Measurements from ENCODE around the gene ZNF106. TPM values are rescaled to one million over a fixed set of nuclear protein-coding genes. Genes with fewer than 3 reads are reported as not detected.

The ZNF106 gene
- total and polyA plus RNA-seq, 2 experiments from 2014 or later = 30.1 to 44.5 TPM

GRCh38 chr15:42503825-42504224 is 12.9 kb upstream of the ZNF106 start:
- peaks cover 83% of the 10 kb centered on the region for H3K79me2 ChIP-seq
- no peak overlapping the region for H3K27ac ChIP-seq
- no peaks in the 10 kb centered on the region for H3K27me3 ChIP-seq
- no peak overlapping the region for H3K4me2 ChIP-seq
- no peak overlapping the region for H3K4me3 ChIP-seq
- no peak overlapping the region for H2AFZ ChIP-seq
- no peaks in the 10 kb centered on the region for H4K20me1 ChIP-seq (ENCODE audit: insufficient read depth, poor library complexity, severe bottlenecking)
- H3K36me3 ChIP-seq (replicated peaks; ENCODE audit: insufficient read depth, low read depth) = no peaks in the 10 kb centered on the region
- no peak for TF ChIP-seq CTCF (IDR thresholded peaks at IDR 0.05; ENCODE audit: poor library complexity)
- TF ChIP-seq EZH2phosphoT487 (IDR thresholded peaks at IDR 0.05; ENCODE audit: low read depth, severe bottlenecking, unreplicated experiment) = no peak
- TF ChIP-seq EZH2 (IDR thresholded peaks at IDR 0.05; ENCODE audit: borderline replicate concordance) = no peak
- H3K9me3 ChIP-seq (ENCODE audit: low read depth) = no peaks in the 10 kb centered on the region
- 100% methylated on average over 1 of the region's 1 CpG for WGBS (ENCODE audit: low lambda C conversion rate, missing lambda C conversion rate)
- H3K9me2 ChIP-seq (replicated peaks; ENCODE audit: insufficient read depth) = no peaks in the 10 kb centered on the region
- DNase-seq (ENCODE audit: low spot score) = no peak
- peaks cover 11% of the 10 kb centered on the region for H3K4me1 ChIP-seq (ENCODE audit: insufficient read depth)

- no peaks in the 10 kb centered on the region for H3K36me3 ChIP-seq (replicated peaks; ENCODE audit: insufficient read depth, low read depth)
- H4K20me1 ChIP-seq (ENCODE audit: insufficient read depth, poor library complexity, severe bottlenecking) = no peaks in the 10 kb centered on the region
- TF ChIP-seq EZH2phosphoT487 (IDR thresholded peaks at IDR 0.05; ENCODE audit: low read depth, severe bottlenecking, unreplicated experiment) (no peak), EZH2 (IDR thresholded peaks at IDR 0.05; ENCODE audit: borderline replicate concordance) (no peak)
- H3K27me3 ChIP-seq = no peaks in the 10 kb centered on the region
- peaks cover 20% of the 10 kb centered on the region for H3K4me1 ChIP-seq (ENCODE audit: insufficient read depth)
- no peaks in the 10 kb centered on the region for H3K9me3 ChIP-seq (ENCODE audit: low read depth)
- no peak overlapping the region for H3K27ac ChIP-seq
- no peak overlapping the region for H3K4me2 ChIP-seq
- H3K9me2 ChIP-seq (replicated peaks; ENCODE audit: insufficient read depth) = no peaks in the 10 kb centered on the region
- no peak overlapping the region for H3K4me3 ChIP-seq
- no peak for DNase-seq (ENCODE audit: low spot score)
- 96% methylated on average over 4 of the region's 4 CpGs for WGBS (ENCODE audit: low lambda C conversion rate, missing lambda C conversion rate)
- no peak overlapping the region for H2AFZ ChIP-seq
- H3K79me2 ChIP-seq = peaks cover 87% of the 10 kb centered on the region
Measured at GRCh38 chr15:42502477-42502876, 11.5 kb upstream of the ZNF106 start.

- Histone ChIP-seq H3K36me3 (replicated peaks; ENCODE audit: insufficient read depth, low read depth) (no peaks in the 10 kb centered on the region), H3K4me1 (ENCODE audit: insufficient read depth) (peaks cover 20% of the 10 kb centered on the region), H3K9me2 (replicated peaks; ENCODE audit: insufficient read depth) (no peaks in the 10 kb centered on the region), H2AFZ (no peak overlapping the region), H3K27ac (peak overlapping the region; percentile 73), H3K9me3 (ENCODE audit: low read depth) (no peaks in the 10 kb centered on the region), H3K4me2 (no peak overlapping the region), H3K79me2 (peaks cover 79% of the 10 kb centered on the region), H4K20me1 (ENCODE audit: insufficient read depth, poor library complexity, severe bottlenecking) (no peaks in the 10 kb centered on the region), H3K27me3 (no peaks in the 10 kb centered on the region), H3K4me3 (no peak overlapping the region)
- 88% methylated on average over 12 of the region's 12 CpGs for WGBS (ENCODE audit: low lambda C conversion rate, missing lambda C conversion rate)
- DNase-seq (ENCODE audit: low spot score) = no peak
- TF ChIP-seq CTCF (IDR thresholded peaks at IDR 0.05; ENCODE audit: poor library complexity) (no peak), EZH2 (IDR thresholded peaks at IDR 0.05; ENCODE audit: borderline replicate concordance) (no peak), EZH2phosphoT487 (IDR thresholded peaks at IDR 0.05; ENCODE audit: low read depth, severe bottlenecking, unreplicated experiment) (no peak)
Measured at GRCh38 chr15:42499858-42500609, 9.1 kb upstream of the ZNF106 start.

- H3K4me1 ChIP-seq (ENCODE audit: insufficient read depth) = peaks cover 26% of the 10 kb centered on the region
- peaks cover 63% of the 10 kb centered on the region for H3K79me2 ChIP-seq
- no peaks in the 10 kb centered on the region for H3K27me3 ChIP-seq
- H4K20me1 ChIP-seq (ENCODE audit: insufficient read depth, poor library complexity, severe bottlenecking) = no peaks in the 10 kb centered on the region
- peak overlapping the region; percentile 73 for H3K27ac ChIP-seq
- TF ChIP-seq CTCF (IDR thresholded peaks at IDR 0.05; ENCODE audit: poor library complexity) (no peak), EZH2 (IDR thresholded peaks at IDR 0.05; ENCODE audit: borderline replicate concordance) (no peak), EZH2phosphoT487 (IDR thresholded peaks at IDR 0.05; ENCODE audit: low read depth, severe bottlenecking, unreplicated experiment) (no peak)
- no peaks in the 10 kb centered on the region for H3K9me2 ChIP-seq (replicated peaks; ENCODE audit: insufficient read depth)
- WGBS (ENCODE audit: low lambda C conversion rate, missing lambda C conversion rate) = 79% methylated on average over 6 of the region's 6 CpGs
- no peaks in the 10 kb centered on the region for H3K36me3 ChIP-seq (replicated peaks; ENCODE audit: insufficient read depth, low read depth)
- DNase-seq (ENCODE audit: low spot score) = peak; percentile 23
- H3K4me2 ChIP-seq = peak overlapping the region; percentile 21
- no peaks in the 10 kb centered on the region for H3K9me3 ChIP-seq (ENCODE audit: low read depth)
- no peak overlapping the region for H2AFZ ChIP-seq
- no peak overlapping the region for H3K4me3 ChIP-seq
Measured at GRCh38 chr15:42498212-42499068, 7.5 kb upstream of the ZNF106 start.

All from hepatocyte (in vitro differentiated cells).